Heart left ventricle (tissue), 13 donors: Measurements from ENCODE around the gene PYGB.

Experiments
- POLR2A ChIP-seq, 2 donors: fragments of 450-650 bp; IDR thresholded peaks; one replicate each; pipeline ENCODE4 v1.6.1; 2017; ENCODE audit warnings: antibody characterized with exemption in 2 of 2, mild to moderate bottlenecking in 2 of 2, moderate library complexity in 2 of 2
- TF ChIP-seq, protein P1 (sequence below), 12 donors: fragments of 200-600 bp; sonication (generic) in 4 of 12; IDR thresholded peaks; one replicate each; pipeline versions ENCODE4 v1.5.0 to v1.8.0; 2018 to 2022; ENCODE audit warnings: antibody characterized with exemption in 12 of 12, mild to moderate bottlenecking in 5 of 12
- donor health status: ischemic (EF 13 %, LVEDD 7.1; RV severe dilation, severe dysfunction).
- donor health status: DM: no; HTN: yes; CAD: no.
- donor health status: DM: no; HTN: no; CAD: no.
- donor health status: ischemic (EF 25% LVEDD 6.9; RV normal size, moderate dysfunction).
- donor health status: ischemic (EF 25% LVEDD 5.7; RV mildly dilated, moderate dysfunction).
- donor health status: ischemic (EF 35%, LVEDD 5.7; RV mildly dilated, moderate dysfunction).
- donor health status: nonischemic (EF 11% LVEDD 7.7; RV severe dilation, severe dysfunction).
- donor health status: DM: yes; HTN: yes; CAD: no.
- donor health status: PGD.
- donor health status: ischemic (EF 29% LVEDD 5.4; RV normal size, mild dysfunction).
- donor health status: nonischemic (EF 23%, LVEDD 6.1; RV moderate dilation, normal function).

DNA sequence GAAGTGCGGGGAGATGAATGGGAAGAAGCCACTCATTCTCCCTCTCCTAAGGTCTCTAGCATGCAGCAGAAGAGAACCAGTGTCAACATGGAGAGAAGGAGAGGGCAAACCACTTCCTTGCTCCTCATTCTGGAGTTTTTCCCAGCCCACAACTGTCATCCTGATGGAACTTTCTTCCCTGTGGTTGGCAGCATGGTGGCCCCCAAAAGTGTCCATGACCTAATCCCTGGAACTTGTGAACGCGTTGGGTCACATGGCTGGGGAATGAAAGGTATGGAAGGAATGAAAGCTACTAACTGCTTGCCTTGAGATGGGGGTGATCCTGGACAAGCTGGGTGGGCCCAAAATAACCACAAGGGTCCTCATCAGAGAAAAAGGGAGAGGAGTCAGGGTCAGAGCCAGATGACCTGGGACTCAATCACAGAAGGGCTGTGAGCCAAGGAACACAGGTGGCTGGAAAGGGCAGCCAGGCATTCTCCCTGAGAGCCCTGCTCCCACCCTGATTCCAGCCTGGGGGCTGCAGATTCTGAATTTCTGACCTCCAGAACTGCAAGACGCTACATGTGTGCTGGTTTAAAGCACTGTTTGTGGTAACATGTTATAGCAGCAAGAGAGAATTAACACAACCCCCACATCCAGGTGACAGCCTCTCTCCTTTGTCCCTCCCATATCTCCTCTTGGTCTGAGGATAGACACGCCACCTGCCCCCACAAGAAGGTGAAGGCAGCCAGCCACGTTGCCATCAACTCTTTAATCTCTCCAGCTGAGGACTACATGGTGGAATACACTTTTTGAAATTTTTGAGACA lies 63.2 kb downstream of the PYGB start:
- TF ChIP-seq POLR2A (IDR thresholded peaks at IDR 0.05), result no peak
- TF ChIP-seq, protein P1, sequence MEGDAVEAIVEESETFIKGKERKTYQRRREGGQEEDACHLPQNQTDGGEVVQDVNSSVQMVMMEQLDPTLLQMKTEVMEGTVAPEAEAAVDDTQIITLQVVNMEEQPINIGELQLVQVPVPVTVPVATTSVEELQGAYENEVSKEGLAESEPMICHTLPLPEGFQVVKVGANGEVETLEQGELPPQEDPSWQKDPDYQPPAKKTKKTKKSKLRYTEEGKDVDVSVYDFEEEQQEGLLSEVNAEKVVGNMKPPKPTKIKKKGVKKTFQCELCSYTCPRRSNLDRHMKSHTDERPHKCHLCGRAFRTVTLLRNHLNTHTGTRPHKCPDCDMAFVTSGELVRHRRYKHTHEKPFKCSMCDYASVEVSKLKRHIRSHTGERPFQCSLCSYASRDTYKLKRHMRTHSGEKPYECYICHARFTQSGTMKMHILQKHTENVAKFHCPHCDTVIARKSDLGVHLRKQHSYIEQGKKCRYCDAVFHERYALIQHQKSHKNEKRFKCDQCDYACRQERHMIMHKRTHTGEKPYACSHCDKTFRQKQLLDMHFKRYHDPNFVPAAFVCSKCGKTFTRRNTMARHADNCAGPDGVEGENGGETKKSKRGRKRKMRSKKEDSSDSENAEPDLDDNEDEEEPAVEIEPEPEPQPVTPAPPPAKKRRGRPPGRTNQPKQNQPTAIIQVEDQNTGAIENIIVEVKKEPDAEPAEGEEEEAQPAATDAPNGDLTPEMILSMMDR (IDR thresholded peaks at IDR 0.05), result no peak
